ENCODE results near the gene TTC7B. TPM values are rescaled to one million over a fixed set of nuclear protein-coding genes. Genes with fewer than 3 reads are reported as not detected.

Gene TTC7B
- total RNA-seq, 2 experiments from 2014 or later: 1.2 to 1.3 TPM

DNA sequence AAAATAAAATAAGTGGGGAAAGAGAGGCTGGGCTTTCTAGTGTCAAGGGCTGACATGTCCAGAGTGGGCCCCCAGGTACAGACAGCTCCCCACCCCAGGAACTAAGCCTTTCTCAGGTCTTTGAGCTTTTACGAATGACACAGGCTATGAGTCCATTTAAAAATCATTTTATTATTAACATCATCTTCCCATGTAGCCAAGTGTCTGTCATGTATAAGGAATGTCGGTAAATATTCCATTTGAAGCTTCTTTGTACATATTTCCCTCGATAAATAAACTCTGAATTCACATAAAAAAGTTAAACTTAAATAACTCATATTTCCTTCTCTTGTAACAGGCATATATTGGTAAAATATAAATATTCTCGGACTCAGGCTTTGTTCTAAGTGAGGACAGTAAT is 275.8 kb downstream of the TTC7B start:
- no peak overlapping the region for H3K27ac ChIP-seq (ENCODE audit: low read depth in 1 of 2, low read length in 2 of 2)
- intact Hi-C loops (cut with DNase I, micrococcal nuclease): no loop called here
- Mint-ChIP-seq H3K4me3 (no peak overlapping the region), H3K27me3 (no peaks in the 10 kb centered on the region), H3K9me3 (no peaks in the 10 kb centered on the region), H3K36me3 (ENCODE audit: low read depth) (no peaks in the 10 kb centered on the region), H3K4me1 (ENCODE audit: low read depth) (no peaks in the 10 kb centered on the region), H3K27ac (no peak overlapping the region)
- no peaks in the 10 kb centered on the region for H3K27me3 ChIP-seq (ENCODE audit: control insufficient read depth in 1 of 2, insufficient read depth in 2 of 2, low read length in 2 of 2)
- no peak overlapping the region for H3K4me3 ChIP-seq (ENCODE audit: low read length)
- DNase-seq (no peak), ATAC-seq (ENCODE audit: poor library complexity) (no peak)
- no peaks in the 10 kb centered on the region for H3K4me1 ChIP-seq (ENCODE audit: insufficient read depth, low read length)
- no peaks in the 10 kb centered on the region for H3K36me3 ChIP-seq (ENCODE audit: insufficient read depth, low read length)
- TF ChIP-seq, protein P1, sequence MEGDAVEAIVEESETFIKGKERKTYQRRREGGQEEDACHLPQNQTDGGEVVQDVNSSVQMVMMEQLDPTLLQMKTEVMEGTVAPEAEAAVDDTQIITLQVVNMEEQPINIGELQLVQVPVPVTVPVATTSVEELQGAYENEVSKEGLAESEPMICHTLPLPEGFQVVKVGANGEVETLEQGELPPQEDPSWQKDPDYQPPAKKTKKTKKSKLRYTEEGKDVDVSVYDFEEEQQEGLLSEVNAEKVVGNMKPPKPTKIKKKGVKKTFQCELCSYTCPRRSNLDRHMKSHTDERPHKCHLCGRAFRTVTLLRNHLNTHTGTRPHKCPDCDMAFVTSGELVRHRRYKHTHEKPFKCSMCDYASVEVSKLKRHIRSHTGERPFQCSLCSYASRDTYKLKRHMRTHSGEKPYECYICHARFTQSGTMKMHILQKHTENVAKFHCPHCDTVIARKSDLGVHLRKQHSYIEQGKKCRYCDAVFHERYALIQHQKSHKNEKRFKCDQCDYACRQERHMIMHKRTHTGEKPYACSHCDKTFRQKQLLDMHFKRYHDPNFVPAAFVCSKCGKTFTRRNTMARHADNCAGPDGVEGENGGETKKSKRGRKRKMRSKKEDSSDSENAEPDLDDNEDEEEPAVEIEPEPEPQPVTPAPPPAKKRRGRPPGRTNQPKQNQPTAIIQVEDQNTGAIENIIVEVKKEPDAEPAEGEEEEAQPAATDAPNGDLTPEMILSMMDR (IDR thresholded peaks at IDR 0.05): no peak
- peaks cover 0 to 5% of the 10 kb centered on the region in 2 experiments for H3K9me3 ChIP-seq (ENCODE audit: control insufficient read depth in 1 of 2, insufficient read depth in 1 of 2, low read length in 2 of 2)
- CTCF ChIA-PET: no interaction called here
- POLR2A ChIA-PET: interaction anchor here (0.6 kb wide), 1 partner anchor 23 kb away, joined by 3 read pairs; no protein-coding TSS in a partner anchor

DNA sequence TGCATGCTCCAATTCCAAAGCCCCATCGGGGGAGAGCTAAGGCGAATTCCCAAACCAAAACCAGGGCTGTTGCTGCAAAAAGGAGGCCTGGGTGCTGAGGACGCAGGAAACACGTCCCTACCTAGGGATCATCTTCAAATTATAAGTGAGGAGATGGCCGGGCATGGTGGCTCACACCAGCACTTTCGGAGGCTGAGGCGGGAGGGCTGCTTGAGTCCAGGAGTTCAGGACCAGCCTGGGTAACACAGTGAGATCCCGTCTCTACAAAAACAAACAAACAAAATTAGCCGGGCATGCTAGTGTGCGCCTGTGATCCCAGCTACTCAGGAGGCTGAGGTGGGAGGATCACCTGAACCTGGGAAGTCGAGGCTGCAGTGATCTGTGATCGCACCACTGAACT is 276.2 kb downstream of the TTC7B start:
- TF ChIP-seq, protein P1 (IDR thresholded peaks at IDR 0.05): no peak
- Mint-ChIP-seq H3K27me3 (no peaks in the 10 kb centered on the region), H3K9me3 (no peaks in the 10 kb centered on the region), H3K4me1 (ENCODE audit: low read depth) (no peaks in the 10 kb centered on the region), H3K4me3 (no peak overlapping the region), H3K27ac (no peak overlapping the region), H3K36me3 (ENCODE audit: low read depth) (no peaks in the 10 kb centered on the region)
- Histone ChIP-seq H3K4me1 (ENCODE audit: insufficient read depth, low read length) (no peaks in the 10 kb centered on the region), H3K27ac (ENCODE audit: low read depth in 1 of 2, low read length in 2 of 2) (no peak overlapping the region), H3K4me3 (ENCODE audit: low read length) (no peak overlapping the region), H3K36me3 (ENCODE audit: insufficient read depth, low read length) (no peaks in the 10 kb centered on the region), H3K9me3 (ENCODE audit: control insufficient read depth in 1 of 2, insufficient read depth in 1 of 2, low read length in 2 of 2) (peaks cover 0 to 5% of the 10 kb centered on the region in 2 experiments), H3K27me3 (ENCODE audit: control insufficient read depth in 1 of 2, insufficient read depth in 2 of 2, low read length in 2 of 2) (no peaks in the 10 kb centered on the region)
- CTCF ChIA-PET: no interaction called here
- intact Hi-C loops (cut with DNase I, micrococcal nuclease): no loop called here
- DNase-seq (no peak), ATAC-seq (ENCODE audit: poor library complexity) (no peak)
- POLR2A ChIA-PET: interaction anchor here (0.6 kb wide), 1 partner anchor 23 kb away, joined by 3 read pairs; no protein-coding TSS in a partner anchor

DNA sequence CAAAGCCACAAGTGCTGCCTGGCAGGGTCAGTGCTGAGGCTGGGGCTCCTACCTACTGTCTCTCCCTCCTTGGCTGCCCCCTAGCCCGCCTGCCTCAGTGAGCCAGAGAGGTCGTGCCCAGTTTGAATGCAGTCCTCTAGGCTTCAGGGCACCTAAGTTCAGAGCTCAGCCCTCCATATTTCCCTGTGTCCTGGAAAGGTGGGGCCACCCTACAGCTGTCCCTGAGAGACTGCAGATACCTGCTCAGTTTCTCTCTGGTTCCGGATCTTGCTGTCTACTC is 276.8 kb downstream of the TTC7B start:
- no peak overlapping the region for H3K27ac Mint-ChIP-seq
- H3K4me1 Mint-ChIP-seq (ENCODE audit: low read depth): no peaks in the 10 kb centered on the region
- no peak overlapping the region for H3K27ac ChIP-seq (ENCODE audit: low read depth in 1 of 2, low read length in 2 of 2)
- no peak overlapping the region for H3K4me3 Mint-ChIP-seq
- H3K4me3 ChIP-seq (ENCODE audit: low read length): no peak overlapping the region
- peaks cover 0 to 5% of the 10 kb centered on the region in 2 experiments for H3K9me3 ChIP-seq (ENCODE audit: control insufficient read depth in 1 of 2, insufficient read depth in 1 of 2, low read length in 2 of 2)
- H3K27me3 Mint-ChIP-seq: no peaks in the 10 kb centered on the region
- POLR2A ChIA-PET: no interaction called here
- H3K27me3 ChIP-seq (ENCODE audit: control insufficient read depth in 1 of 2, insufficient read depth in 2 of 2, low read length in 2 of 2): no peaks in the 10 kb centered on the region
- ATAC-seq (ENCODE audit: poor library complexity): no peak
- intact Hi-C loops (cut with DNase I, micrococcal nuclease): no loop called here
- TF ChIP-seq, protein P1 (IDR thresholded peaks at IDR 0.05): no peak
- CTCF ChIA-PET: no interaction called here
- H3K4me1 ChIP-seq (ENCODE audit: insufficient read depth, low read length): no peaks in the 10 kb centered on the region
- H3K9me3 Mint-ChIP-seq: no peaks in the 10 kb centered on the region
- H3K36me3 ChIP-seq (ENCODE audit: insufficient read depth, low read length): no peaks in the 10 kb centered on the region
- no peaks in the 10 kb centered on the region for H3K36me3 Mint-ChIP-seq (ENCODE audit: low read depth)
- no peak for DNase-seq

Data from CD4-positive, alpha-beta T cell (primary cell).